ENCODE results near the gene CEP68.

The CEP68 gene

DNA sequence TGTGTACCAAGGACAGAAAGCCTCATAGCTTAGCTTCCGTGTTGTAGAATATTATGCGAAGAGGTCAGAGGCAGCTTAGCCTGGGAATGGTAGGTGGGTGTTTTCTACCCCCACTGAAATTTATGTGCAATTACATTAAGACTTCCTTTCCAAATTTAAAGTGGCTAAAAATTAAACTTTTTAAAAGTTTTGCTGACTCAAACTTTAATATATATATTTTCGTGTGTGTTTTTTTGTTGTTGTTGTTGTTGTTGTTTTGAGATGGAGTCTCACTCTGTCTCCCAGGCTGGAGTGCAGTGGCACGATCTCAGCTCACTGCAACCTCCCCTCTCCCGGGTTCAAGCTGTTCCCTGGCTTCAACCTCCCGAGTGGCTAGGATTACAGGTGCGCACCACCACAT is 77.9 kb downstream of the CEP68 start:
- no peak for TF ChIP-seq GATA3 (IDR thresholded peaks at IDR 0.05; ENCODE audit: low read depth, low read length)
- TF ChIP-seq GATA2 (IDR thresholded peaks at IDR 0.05; ENCODE audit: low read depth, low read length) = no peak

DNA sequence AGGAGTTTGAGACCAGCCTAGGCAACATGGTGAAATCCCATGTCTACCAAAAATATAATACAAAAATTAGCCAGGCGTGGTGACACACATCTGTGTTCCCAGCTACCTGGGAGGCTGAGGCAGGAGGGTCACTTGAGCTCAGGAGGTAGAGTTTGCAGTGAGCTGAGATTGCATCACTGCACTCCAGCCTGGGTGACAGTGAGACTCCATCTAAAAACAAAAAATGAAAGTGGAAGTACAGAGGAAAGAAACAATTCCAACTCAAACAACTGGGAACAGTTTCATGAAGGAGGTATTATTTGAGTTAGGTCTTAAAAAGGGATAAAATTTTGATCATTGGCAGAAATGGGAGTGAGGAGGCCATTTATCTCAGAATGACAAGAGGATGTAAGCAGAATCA is 80.0 kb downstream of the CEP68 start:
- no peak for TF ChIP-seq GATA2 (IDR thresholded peaks at IDR 0.05; ENCODE audit: low read depth, low read length)
- TF ChIP-seq GATA3 (IDR thresholded peaks at IDR 0.05; ENCODE audit: low read depth, low read length) = no peak
